Stimulated activated CD8-positive, alpha-beta memory T cell treated with anti-CD3 and anti-CD28 coated beads, Interleukin-15, amount 100 ng/mL, for 48 hours (primary cell): ENCODE results near the gene ADAMTS10.
"Not testable (repeated sequence)": the region's sequence is repeated elsewhere in the genome, so short reads cannot be mapped to it uniquely, and the experiment has no call there.

ENCODE experiments used
- DNase-seq, 2 donors: peaks; one replicate each; pipeline ENCODE4 v3.0.0-alpha.2; 2020; ENCODE audit warnings: low read depth in 2 of 2

ADAMTS10 gene

DNA sequence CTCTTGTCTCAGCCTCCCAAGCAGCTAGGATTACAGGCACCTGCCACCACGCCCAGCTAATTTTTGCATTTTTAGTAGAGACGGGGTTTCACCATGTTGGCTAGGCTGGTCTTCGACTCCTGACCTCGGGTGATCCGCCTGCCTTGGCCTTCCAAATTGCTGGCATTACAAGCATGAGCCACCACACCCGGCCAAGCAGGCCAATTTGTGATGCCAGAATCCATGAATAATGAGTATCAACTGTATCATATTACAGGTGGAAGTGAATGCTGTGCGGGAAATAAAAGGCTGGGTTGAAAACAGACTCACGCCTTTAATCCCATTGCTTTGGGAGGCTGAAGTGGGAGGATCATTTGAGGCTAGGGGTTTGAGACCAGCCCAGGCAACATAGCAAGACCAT, 16.3 kb upstream of the ADAMTS10 start:
- no peak for DNase-seq

DNA sequence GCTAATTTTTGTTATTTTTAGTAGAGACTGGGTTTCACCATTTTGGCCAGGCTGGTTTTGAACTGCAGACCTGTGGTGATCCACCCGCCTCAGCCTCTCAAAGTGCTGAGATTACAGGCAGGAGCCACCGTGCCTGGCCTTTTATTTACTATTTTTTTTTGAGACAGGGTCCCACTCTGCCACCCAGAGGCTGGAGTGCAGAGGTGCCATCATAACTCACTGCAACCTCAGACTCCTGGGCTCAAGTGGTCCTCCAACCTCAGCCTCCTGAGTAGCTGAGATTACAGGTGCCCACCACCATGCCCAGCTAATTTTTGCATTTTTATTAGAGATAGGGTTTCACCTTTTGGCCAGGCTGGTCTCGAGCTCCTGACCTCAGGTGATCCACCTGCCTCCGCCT, 12.4 kb upstream of the ADAMTS10 start:
- DNase-seq: not testable (repeated sequence)

DNA sequence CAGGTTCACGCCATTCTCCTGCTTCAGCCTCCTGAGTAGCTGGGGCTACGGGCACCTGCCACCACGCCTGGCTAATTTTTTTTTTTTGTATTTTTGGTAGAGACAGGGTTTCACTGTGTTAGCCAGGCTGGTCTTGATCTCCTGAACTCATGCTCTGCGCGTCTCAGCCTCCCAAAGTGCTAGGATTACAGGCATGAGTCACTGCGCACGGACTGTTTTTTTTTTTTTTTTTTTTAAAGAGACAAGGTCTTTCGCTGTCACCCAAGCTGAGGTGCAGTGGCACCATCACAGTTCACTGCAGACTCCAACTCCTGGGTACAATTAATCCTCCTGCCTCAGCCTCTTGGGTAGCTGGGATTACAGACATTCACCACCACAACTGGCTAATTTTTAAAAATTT, 8.2 kb upstream of the ADAMTS10 start:
- no peak for DNase-seq

DNA sequence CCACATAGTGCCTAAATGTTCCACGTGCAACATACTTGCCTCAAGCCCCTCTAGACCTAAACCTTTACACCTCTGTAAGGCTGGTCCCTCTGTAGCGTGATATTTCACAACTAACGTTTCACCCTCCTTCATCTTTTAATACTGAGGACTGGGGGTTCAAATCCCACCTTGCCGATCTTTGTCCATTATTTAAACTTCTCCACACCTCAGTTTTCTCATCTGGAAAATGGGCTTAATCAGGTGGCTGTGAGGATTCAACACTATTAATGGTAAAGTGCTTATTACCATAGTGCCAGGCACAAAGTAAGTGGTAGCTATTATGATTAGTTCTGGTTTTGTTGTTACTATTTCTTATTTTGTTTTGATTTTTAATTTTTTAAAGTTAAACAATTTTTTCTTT, 7.5 kb upstream of the ADAMTS10 start:
- no peak for DNase-seq

DNA sequence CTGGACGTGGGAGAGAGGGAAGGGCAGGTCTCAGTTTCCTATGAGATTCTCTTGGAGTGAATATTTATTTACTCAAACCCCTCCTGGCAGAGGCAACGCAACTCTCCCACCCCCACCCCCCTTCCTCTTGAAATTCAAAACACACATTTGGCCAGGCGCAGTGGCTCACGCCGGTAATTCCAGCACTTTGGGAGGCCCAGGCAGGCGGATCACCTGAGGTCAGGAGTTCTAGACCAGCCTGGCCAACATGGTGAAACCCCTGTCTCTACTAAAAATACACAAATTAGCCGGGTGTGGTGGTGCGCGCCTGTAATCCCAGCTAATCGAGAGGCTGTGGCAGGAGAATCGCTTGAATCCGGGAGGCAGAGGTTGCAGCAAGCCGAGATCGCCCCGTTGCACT, 6.8 kb upstream of the ADAMTS10 start:
- not testable (repeated sequence) for DNase-seq

DNA sequence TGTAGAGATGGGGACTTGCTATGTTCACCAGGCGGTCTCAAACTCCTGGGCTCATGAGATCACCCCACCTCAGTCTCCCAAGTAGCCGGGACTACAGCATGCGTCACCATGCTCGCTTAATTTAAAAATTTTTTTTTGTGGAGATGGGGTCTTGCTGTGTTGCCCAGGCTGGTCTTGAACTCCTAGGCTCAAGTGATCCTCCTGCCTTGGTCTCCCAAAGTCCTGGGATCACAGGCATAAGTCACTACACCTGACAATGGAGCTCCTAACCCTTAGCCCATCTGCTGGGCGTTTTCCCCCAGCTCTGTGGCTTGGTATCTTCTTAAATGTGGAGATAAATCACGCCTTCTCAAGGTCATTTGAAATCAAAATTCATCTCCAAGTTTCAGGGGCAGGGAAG, 6.3 kb upstream of the ADAMTS10 start:
- no peak for DNase-seq

DNA sequence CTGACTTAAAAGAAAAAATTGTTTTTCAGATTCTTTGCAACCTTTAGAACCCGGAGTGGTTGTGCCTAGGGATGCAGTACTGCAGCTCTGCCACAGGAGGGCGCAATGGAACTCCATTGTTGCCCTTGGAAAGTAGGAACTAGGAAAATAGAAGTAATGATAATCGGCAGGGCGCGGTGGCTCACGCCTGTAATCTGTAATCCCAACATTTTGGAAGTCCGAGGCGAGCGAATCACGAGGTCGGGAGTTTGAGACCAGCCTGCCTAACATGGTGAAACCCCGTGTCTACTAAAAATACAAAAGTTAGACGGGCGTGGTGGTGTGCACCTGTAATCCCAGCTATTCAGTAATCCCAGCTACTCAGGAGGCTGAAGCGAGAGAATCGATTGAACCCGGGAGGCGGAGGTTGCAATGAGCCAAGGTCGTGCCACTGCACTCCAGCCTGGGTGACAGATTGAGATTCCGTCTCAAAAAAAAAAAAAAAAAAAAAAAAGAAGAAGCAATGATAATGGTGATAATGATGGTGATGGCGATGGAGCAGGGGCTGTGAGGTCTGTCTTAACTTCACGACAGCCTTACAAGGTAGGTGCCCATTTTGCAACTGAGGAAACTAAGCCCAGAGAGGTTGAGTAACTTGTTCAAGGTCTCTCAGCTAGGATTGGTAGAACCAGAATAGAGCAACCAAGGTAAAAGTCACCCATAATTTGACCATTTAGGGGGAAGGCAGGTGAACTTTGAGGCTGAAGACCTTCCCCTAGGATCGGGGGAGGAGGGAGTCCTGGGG, 5.5 kb upstream of the ADAMTS10 start:
- DNase-seq: no peak

DNA sequence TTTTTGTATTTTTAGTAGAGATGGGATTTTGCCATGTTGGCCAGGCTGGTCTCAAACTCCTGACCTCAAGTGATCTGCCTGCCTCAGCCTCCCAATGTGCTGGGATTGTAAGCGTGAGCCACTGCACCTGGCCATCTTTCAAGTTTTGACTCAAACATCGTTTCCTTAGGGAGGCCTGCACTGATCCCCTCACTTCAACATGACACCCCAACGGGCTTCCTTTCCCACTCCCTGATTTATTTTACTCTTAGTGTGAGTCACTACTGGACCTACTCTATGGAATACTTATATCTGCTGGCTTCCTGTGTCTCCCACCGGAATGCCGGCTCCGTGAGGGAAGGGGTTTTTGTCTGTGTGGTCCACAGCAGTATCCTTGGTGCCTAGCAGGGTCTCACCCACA, 4.5 kb upstream of the ADAMTS10 start:
- DNase-seq: no peak

DNA sequence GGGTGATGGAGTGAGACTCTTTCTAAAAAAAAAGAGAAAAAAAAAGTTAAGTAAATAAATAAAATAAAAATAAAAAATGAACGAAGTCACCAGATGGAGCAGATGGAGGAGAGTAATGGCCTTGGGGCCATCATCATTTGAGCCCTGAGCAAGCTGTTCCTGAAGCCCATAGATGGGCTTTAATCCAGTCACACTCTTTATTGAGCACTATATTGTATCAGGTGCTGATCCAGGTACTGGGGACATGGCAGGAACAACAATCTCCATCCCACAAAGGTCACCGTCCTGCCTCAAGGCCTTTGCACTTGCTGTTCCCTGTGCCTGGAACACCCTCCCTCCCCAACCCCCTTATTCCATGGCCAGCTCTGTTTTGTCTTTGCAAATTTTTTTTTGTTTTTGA, 3.9 kb upstream of the ADAMTS10 start:
- no peak for DNase-seq

DNA sequence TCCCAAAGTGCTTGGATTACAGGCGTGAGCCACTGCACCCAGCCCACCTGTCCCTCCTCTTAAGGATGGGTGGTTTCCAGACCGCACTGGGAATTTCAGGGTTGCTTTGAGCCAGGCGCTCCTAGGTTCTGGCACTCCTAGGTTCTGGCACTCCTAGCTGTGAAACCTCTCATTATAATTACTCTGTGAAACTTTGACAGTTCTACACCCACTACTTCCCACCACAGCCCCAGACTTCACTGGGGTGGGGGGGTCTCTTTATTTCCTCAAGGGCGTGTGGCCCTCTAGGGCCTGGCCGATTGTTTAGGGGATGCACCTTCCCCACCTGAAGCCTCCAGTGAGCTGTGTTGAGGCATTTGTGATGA, 2.3 kb upstream of the ADAMTS10 start:
- DNase-seq: no peak

DNA sequence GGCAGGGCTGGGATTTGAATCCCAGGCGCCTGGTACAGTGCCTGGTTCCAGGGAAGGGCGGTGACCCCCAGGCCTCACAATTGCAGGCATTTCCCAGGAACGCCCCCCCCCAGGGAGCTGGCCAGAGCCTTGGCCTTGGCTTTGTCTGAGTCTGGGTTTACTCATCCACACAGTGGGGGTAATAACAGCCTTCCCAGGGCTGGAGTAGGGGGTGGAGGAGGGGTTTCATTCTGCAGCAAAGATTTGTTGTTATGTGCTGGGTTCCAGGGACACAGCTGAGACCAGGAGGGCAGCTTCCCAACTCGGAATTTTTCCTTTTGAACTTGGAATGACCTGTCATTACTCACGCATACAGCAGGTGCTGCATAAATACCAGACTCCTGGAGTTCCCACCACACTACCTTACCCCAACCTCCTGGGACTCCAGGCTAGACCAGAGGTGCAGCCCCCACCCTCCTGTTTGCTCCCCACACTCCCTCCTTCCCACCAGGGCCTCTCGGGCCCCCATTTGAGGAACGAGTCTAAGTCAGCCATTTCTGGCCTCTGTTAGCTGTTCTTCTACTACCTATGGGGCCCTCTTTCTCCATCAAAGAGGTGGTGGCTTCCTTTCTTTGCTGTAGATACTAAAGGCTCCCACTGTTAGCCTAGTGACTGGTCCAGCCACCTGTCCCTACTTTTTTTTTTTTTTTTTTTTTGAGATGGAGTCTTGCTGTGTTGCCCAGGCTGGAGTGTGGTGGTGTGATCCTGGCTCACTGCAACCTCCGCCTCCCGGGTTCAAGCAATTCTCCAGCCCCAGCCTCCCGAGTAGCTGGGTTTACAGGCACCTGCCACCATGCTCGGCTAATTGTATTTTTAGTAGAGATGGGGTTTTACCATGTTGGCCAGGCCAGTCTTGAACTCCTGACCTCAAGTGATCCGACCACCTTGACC, 1.6 kb upstream of the ADAMTS10 start:
- DNase-seq: no peak

DNA sequence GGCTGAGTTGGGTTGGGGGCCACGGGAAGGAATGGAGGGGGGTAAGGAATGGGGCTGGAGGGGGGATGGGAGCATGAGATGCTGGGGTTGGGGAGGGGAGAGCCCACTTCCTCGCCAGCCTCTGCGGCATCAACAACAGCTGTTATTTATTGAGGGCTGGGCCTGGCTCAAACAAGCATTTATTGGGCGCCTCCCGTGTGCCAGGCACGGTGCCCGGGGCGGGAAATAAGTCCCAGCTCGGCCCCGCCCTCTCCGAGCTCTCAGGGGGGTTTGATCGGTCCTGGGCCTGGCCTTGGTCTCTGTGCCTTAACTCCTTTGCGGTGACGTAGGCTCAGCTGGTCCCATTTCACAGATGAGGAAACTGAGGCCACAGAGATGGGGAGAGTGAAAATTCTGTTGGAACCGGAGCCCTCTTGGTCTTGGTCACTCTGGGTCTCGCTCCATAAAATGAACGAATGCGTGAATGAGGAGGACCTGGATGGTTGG, 919 bp upstream of the ADAMTS10 start:
- no peak for DNase-seq

DNA sequence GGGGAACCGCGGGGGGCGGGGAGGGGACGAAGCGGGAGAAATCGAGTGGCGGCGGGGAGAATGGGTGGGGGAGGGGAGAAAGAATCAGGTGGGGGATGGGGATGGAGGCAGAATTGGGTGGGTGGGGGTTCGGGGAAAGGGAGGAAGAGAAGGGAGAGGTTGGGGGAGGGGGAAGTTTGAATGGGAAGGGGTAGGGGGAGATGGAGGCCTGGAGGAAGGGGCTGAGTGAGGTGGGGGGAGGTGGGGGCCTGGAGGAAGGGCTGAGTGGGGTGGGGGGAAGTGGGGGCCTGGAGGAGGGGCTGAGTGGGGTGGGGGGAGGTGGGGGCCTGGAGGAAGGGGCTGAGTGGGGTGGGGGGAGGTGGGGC, 403 bp upstream of the ADAMTS10 start:
- DNase-seq: no peak

DNA sequence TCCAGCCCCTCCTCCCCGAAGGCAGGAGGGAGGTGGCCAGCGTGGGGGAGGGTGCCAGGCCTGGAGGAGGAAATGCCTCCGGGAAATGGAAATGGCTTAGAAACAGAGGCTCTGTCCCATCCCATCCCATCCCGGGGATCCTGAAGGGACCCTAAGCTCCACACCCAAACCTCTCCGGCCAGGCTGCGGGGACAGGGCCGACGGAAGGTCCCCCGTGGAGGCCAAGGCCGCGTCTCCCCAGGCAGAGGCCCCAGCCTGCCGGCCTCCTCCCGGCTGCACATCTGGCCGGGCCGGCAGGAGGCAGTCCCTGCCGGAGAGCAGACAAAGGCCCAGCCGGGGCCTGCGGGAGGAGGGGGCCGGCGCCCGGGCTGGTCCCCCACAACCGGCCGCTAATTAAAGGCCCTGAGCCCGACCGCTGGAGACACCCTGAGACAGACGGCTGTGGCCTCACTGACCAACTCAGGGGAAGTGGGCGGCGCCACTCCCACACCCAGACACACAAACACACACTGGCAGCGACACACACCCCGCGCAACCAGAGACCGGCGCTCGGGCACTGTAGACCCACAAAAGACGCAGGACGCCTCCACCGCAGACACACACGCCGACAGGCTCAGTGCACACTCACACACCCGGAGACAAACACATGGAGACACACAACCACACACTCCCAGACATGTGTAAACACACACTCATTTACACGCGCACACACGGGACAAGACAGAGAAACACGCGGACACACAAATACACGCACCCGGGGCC, 1.1 kb downstream of the ADAMTS10 start:
- no peak for DNase-seq

DNA sequence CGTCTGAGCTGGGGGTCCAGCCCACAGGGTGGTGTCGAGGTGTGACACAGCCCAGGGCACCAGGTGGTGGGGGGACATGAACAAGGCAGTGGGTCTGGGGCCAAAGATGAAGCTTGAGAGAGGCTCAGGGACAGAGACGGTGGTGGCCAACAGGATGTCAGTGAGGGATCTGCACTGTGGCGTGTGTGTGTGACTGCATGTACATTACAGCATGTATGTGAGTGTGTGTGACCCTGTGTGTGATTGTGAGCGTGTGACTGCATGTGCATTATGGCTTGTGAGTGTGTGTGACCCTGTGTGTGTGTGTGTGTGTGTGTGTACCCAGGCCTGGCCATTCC, 1.6 kb downstream of the ADAMTS10 start:
- no peak for DNase-seq

DNA sequence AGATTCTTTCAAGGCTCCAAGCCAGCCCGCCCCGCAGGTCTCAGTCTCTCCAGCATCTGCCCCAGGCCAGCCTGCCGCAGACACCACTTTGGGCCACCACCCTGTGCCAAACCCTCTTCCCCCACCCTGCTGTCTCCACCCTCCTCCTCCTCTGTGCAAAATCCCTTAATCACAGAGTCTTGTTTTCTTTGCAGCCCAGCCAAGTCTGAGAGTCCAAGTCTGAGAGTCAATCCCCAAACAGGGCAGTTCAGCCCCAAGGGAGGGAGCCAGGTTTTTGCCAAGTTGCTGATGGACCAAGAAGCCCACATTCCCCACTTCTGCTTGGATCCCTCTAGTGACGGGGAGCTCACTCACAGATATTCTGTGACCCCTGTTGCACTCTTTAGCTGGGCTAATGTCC, 3.1 kb downstream of the ADAMTS10 start:
- DNase-seq: no peak

DNA sequence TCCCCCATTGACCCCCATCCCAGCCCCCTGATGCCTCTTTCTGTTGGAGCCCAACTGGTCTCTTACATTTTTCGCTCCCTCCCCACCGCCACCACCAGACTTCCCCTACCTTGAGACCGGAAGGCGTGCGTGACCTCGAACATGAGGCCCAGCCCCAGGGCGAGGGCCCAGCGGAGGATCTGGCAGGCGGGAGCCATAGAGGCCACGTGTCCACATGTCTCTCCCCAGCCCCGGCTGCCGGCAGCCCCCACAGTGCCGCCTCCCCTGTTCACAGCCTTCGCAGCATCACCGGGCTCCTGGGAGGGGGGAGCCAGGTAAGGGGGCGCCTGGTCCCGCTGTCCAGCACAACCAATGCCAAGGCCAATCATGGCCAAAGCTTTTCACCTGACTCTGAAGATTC, 5.0 kb downstream of the ADAMTS10 start:
- DNase-seq: no peak

DNA sequence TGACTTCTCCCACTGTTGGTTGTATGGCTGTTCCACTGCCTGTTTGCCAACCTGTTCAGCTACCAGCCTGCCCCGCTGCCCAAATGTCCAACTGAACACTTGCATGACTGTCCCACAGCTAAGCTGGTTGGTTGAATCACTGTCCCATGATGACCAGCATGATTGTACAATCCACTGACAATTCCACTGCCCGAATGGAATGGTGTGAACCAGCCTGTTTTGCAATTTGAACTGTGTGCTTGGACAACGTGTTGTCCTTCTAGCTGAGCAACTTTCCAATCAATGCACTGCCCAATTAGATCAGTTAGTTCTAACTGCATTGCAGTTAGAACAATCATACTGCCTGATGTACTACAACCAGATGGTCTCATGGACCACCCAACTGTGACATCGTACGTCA, 8.7 kb downstream of the ADAMTS10 start:
- DNase-seq: no peak

DNA sequence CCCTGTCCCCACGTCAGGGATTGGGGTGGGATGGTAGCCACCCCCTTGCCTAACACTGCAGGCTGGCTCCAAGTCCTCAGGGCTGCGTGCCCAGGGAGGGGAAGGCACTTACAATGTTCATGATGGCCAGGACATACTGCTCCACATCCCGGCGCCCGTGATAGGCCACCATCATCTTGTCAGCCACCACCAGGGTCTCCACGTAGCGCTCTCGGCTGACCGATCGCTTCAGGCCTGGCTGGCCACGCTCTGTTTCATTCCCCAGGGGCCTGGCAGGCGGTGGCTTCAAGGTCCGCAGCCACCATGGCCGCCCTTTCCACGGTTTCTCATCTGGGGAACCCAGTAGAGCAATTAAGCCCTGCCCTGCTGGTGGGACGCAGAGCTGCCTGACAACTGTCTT, 9.7 kb downstream of the ADAMTS10 start:
- DNase-seq: no peak

DNA sequence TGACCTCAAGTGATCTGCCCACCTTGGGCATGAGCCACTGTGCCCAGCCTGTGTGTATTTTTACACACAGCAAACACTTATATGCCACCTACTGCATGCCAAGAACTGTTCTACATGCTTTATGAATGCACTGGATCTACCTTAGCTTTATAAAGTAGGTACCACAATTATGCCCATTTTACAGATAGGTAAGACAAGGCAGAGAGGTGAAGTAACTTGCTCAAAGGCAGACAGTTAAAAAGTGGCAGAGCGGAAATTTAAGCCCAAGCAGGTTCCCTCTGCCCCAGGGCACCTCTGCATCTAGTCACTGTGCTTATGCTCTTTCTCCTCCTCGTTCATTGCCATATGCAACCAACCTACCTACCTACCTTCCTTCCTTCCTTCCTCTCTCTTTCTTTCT, 10.5 kb downstream of the ADAMTS10 start:
- DNase-seq: no peak

DNA sequence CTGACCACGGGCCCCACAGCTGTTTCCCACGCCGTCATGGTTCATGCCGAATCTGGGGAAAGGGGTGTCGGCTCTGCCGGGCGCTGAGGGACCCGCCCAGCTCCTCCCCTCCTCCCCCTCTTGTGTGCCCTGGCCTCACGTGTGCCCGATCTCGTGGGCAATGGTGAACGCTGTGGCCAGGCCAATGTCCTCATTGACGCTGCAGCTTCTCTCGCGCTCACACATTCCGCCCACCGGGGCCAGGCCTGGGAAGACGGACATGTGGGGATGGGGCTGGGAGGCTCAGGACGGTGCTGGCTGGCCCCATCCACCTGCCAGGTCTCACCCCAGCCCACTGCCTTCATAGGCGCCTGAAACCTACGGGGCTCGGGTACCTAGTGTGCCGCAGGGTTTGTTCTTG, 14.3 kb downstream of the ADAMTS10 start:
- DNase-seq: no peak

DNA sequence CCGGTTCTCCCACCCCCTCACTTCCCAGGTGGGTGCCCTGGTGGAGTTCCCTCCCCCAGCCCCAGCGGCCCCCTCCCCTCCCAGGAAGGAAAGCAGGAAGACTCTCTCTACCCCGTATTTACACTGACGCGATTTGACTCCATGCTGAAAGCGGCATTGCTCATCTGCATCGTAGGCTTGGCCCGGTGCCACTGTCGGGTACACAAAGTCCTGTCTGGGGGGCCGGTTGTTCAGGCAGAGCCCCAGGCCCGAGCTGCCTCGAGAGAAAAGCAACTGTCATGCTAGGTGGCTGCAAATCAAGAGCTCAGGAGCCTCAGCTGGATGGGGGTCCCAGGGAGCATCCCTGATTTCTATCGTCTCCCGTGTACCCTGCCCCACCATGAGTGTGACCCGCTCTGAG, 14.9 kb downstream of the ADAMTS10 start:
- no peak for DNase-seq

DNA sequence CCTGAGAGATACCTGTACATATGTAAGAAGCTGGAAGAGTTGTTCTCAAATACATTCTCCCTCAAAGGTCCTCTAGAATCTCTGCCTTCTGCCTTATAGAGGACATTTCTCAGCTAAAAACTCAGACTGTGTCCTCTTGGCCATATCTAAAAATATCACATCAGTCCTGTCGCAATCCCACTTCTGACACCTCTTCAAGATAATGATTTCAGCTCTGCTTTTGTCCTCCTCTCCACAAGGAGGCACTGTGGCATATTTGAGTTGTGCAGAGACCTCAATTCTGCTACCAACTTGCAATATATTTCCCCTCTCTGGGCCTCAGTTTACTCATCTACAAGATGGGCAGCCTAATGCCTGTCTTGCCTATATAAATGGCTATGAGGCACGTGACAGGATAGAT, 16.6 kb downstream of the ADAMTS10 start:
- no peak for DNase-seq
